ENCODE results near the gene RNF151.

GRCh38 chr16:1938910-1939309 lies 27.7 kb upstream of the RNF151 start:
- TF ChIP-seq CTCF (IDR thresholded peaks at IDR 0.05; ENCODE audit: low read depth, low read length, poor library complexity, severe bottlenecking) (no peak), EZH2phosphoT487 (IDR thresholded peaks at IDR 0.05; ENCODE audit: borderline replicate concordance, low read length) (no peak)

Measured in DOHH2 (cell line).